Endothelial cell of umbilical vein (primary cell): ENCODE results near the gene CENPU. TPM values are rescaled to one million over a fixed set of nuclear protein-coding genes. Genes with fewer than 3 reads are reported as not detected.

ENCODE experiments used
- BruUV-seq: library from RNA; stranded (reverse); fragments of 400-500 nt; replicated peaks from 2 replicates; lab custom pipeline; 2021; lab: Mats Ljungman, UMichigan
- CTCF ChIA-PET: fragments of 300-600, 350-600 bp; sonication (Branson Sonifier 250); formaldehyde crosslinking; loops from one replicate; lab custom pipeline; 2021; ENCODE audit warnings: antibody characterized with exemption, inconsistent platforms; lab: Charles Lee
- POLR2A ChIA-PET: fragments of 300-600, 350-600 bp; sonication (Branson Sonifier 250); formaldehyde crosslinking; loops from one replicate; lab custom pipeline; 2021; ENCODE audit warnings: antibody characterized with exemption, inconsistent platforms; lab: Charles Lee
- DNase-seq: peaks from one replicate; pipeline ENCODE4 v3.0.0-alpha.2; 2011; ENCODE audit warnings: low read depth, low spot score
- FAIRE-seq: peaks from 2 replicates; lab custom pipeline; 2011; peaks lifted over from hg19 to GRCh38; lab: Jason Lieb, UNC
- H2AFZ ChIP-seq: 2 replicates; pipeline ENCODE4 v1.6.0; 2012; ENCODE audit warnings: low read depth, low read length, control low read depth, inconsistent platforms
- H3K27ac ChIP-seq: 2 replicates; pipeline ENCODE4 v1.5.1; 2011; ENCODE audit warnings: low read depth, mild to moderate bottlenecking, control low read depth, low read length, moderate library complexity; ENCODE audit not compliant: insufficient read depth
- H3K27me3 ChIP-seq, 2 experiments: 2 replicates each; pipeline versions ENCODE4 v1.6.0 to v1.6.1; 2011; ENCODE audit warnings: low read length in 2 of 2, mixed read lengths in 1 of 2; ENCODE audit not compliant: control insufficient read depth in 2 of 2, insufficient read depth in 2 of 2
- H3K36me3 ChIP-seq, 2 experiments: 2 replicates in 1 of 2; 3 replicates in 1 of 2; pipeline ENCODE4 v1.5.1; 2011; ENCODE audit warnings: low read length in 2 of 2, mild to moderate bottlenecking in 1 of 2, moderate library complexity in 1 of 2; ENCODE audit not compliant: control insufficient read depth in 2 of 2, insufficient read depth in 2 of 2; ENCODE audit errors: extremely low read depth in 1 of 2
- H3K4me1 ChIP-seq: 3 replicates; pipeline ENCODE4 v1.5.1; 2011; ENCODE audit warnings: mild to moderate bottlenecking, low read length; ENCODE audit not compliant: control insufficient read depth, insufficient read depth; ENCODE audit errors: extremely low read depth
- H3K4me2 ChIP-seq: 2 replicates; pipeline ENCODE4 v1.6.1; 2011; ENCODE audit warnings: low read length, control low read depth, mixed read lengths; ENCODE audit not compliant: insufficient read depth
- H3K4me3 ChIP-seq, 3 experiments: fragments of 200-600 bp in 1 of 3; sonication (generic), shearing (Covaris generic) in 1 of 3; replicated peaks in 1 of 3; 2 replicates each; pipeline ENCODE4 v1.5.1; 2011 to 2016; ENCODE audit warnings: control low read depth in 3 of 3, low read length in 3 of 3, mild to moderate bottlenecking in 2 of 3, inconsistent platforms in 1 of 3, low read depth in 1 of 3, moderate library complexity in 1 of 3; ENCODE audit not compliant: insufficient read depth in 1 of 3
- H3K79me2 ChIP-seq: 2 replicates; pipeline ENCODE4 v1.6.0; 2012; ENCODE audit warnings: low read length, inconsistent platforms; ENCODE audit not compliant: control insufficient read depth, insufficient read depth
- H3K9ac ChIP-seq: replicated peaks from 2 replicates; pipeline ENCODE3; 2011; ENCODE audit warnings: low read length, control low read depth; ENCODE audit not compliant: insufficient read depth; ENCODE audit errors: extremely low read depth
- H3K9me1 ChIP-seq: replicated peaks from 3 replicates; pipeline ENCODE4 v1.6.0; 2011; ENCODE audit warnings: mild to moderate bottlenecking, low read length; ENCODE audit not compliant: control insufficient read depth, insufficient read depth; ENCODE audit errors: extremely low read depth
- H3K9me3 ChIP-seq: replicated peaks from 2 replicates; pipeline ENCODE4 v1.5.1; 2012; ENCODE audit warnings: low read length, inconsistent platforms; ENCODE audit not compliant: control insufficient read depth, insufficient read depth
- H4K20me1 ChIP-seq: replicated peaks from 2 replicates; pipeline ENCODE3; 2011; ENCODE audit warnings: mild to moderate bottlenecking, low read length; ENCODE audit not compliant: control insufficient read depth, insufficient read depth; ENCODE audit errors: extremely low read depth
- CTCF ChIP-seq, 2 donors: IDR thresholded peaks; 1 replicate in 1 of 2; 2 replicates in 1 of 2; pipeline ENCODE4 v1.5.1; 2011; ENCODE audit warnings: low read length in 2 of 2, mild to moderate bottlenecking in 2 of 2, moderate library complexity in 2 of 2, control low read depth in 1 of 2, inconsistent platforms in 1 of 2, low read depth in 1 of 2; ENCODE audit not compliant: insufficient read depth in 1 of 2; ENCODE audit errors: extremely low read depth in 1 of 2
- EZH2 ChIP-seq: IDR thresholded peaks from 2 replicates; pipeline ENCODE4 v1.6.1; 2012; ENCODE audit warnings: borderline replicate concordance, low read depth, mild to moderate bottlenecking, moderate library complexity, low read length, inconsistent platforms; ENCODE audit not compliant: severe bottlenecking
- FOS ChIP-seq: IDR thresholded peaks from 2 replicates; pipeline ENCODE4 v1.6.1; 2011; ENCODE audit warnings: mild to moderate bottlenecking, low read length, moderate library complexity, borderline replicate concordance; ENCODE audit not compliant: insufficient read depth
- GATA2 ChIP-seq: IDR thresholded peaks from 2 replicates; pipeline ENCODE4 v1.7.0; 2011; ENCODE audit warnings: low read depth, mild to moderate bottlenecking, moderate library complexity, mixed read lengths, low read length; ENCODE audit not compliant: insufficient read length, insufficient read depth
- JUN ChIP-seq: IDR thresholded peaks from 2 replicates; pipeline ENCODE4 v1.6.1; 2011; ENCODE audit warnings: borderline replicate concordance, low read depth; ENCODE audit not compliant: insufficient read length, insufficient read depth
- MAX ChIP-seq: IDR thresholded peaks from 2 replicates; pipeline ENCODE4 v1.6.1; 2011; ENCODE audit not compliant: insufficient read depth, insufficient read length
- MYC ChIP-seq: IDR thresholded peaks from one replicate; pipeline ENCODE4 v1.6.1; 2011; ENCODE audit warnings: mild to moderate bottlenecking, low read depth, low read length
- POLR2A ChIP-seq: IDR thresholded peaks from 2 replicates; pipeline ENCODE4 v1.6.1; 2012; ENCODE audit warnings: low read depth, mild to moderate bottlenecking, control low read depth, low read length
- POLR2AphosphoS5 ChIP-seq: IDR thresholded peaks from 2 replicates; pipeline ENCODE4 v1.6.1; 2012; ENCODE audit warnings: low read depth, mild to moderate bottlenecking, control low read depth, low read length, moderate library complexity; ENCODE audit not compliant: insufficient read depth
- dilution Hi-C: fragments of 300-500 bp; cut with MboI; formaldehyde crosslinking; loops from one replicate; pipeline ENCODE4 v1.15.0; 2019; ENCODE audit warnings: low sequenced_read_pairs; ENCODE audit not compliant: extremely low pct_ligation_motif_present
- intact Hi-C: fragments of 100-400 bp; cut with micrococcal nuclease; formaldehyde crosslinking; loops from one replicate; pipeline ENCODE4 v1.10.0; 2022
- polyA plus RNA-seq, 4 experiments: library from polyadenylated mRNA; depleted of rRNA in 3 of 4; stranded (reverse) in 3 of 4; unstranded in 1 of 4; fragments of >200 nt; gene quantifications; 2 replicates each; pipeline versions ENCODE4 v1.2.1 to v1.2.3, GENCODE V29; 2011 to 2012; ENCODE audit warnings: missing spikeins in 1 of 4
- total RNA-seq: library from RNA; stranded (reverse); gene quantifications from 2 replicates; pipeline ENCODE4 v1.2.3, GENCODE V29; 2021

The CENPU gene
- total and polyA plus RNA-seq, 2 donors (not counting 3 experiments of a cell fraction or from before 2014, with no cell fraction given): 7.0 to 37.9 TPM

- H3K4me3 ChIP-seq: peak overlapping the region in 1 of 3 experiments; percentile 33
- BruUV-seq: no TSS peak
- peak overlapping the region; percentile 65 for H3K4me2 ChIP-seq
- dilution Hi-C loops (no loop called here), intact Hi-C loops (loop anchor here (5.0 kb wide), 1 partner anchor 350 kb away; no protein-coding TSS in a partner anchor)
- TF ChIP-seq POLR2A (no peak), EZH2 (no peak), JUN (no peak), MAX (no peak), CTCF (IDR thresholded peaks at IDR 0.05; ENCODE audit: extremely low read depth in 1 of 2, insufficient read depth in 1 of 2, low read depth in 1 of 2, low read length in 2 of 2) (no peak), GATA2 (no peak), MYC (no peak), FOS (no peak), POLR2AphosphoS5 (no peak)
- H3K36me3 ChIP-seq: peaks cover 0 to 5% of the 10 kb centered on the region in 2 experiments
- H3K27me3 ChIP-seq: no peaks in the 10 kb centered on the region
- ChIA-PET CTCF (interaction anchor here (0.7 to 5.7 kb wide), 4 partner anchors 13 to 467 kb away, joined by 3 to 35 read pairs (median 31); partner anchors contain the start of genes CASP3 and PRIMPOL), POLR2A (no interaction called here)
- H2AFZ ChIP-seq: no peak overlapping the region
- no peaks in the 10 kb centered on the region for H3K9me1 ChIP-seq
- H3K27ac ChIP-seq: no peak overlapping the region
- H3K9me3 ChIP-seq: no peaks in the 10 kb centered on the region
- H4K20me1 ChIP-seq: no peaks in the 10 kb centered on the region
- peaks cover 36% of the 10 kb centered on the region for H3K79me2 ChIP-seq
- no peak for FAIRE-seq
- H3K9ac ChIP-seq: peak overlapping the region; percentile 89
- H3K4me1 ChIP-seq: peaks cover 24% of the 10 kb centered on the region
- DNase-seq: no peak
Measured at GRCh38 chr4:184732126-184732525, 1.8 kb downstream of the CENPU start.
